Stimulated activated CD4-positive, alpha-beta T cell treated with anti-CD3 and anti-CD28 coated beads, Interleukin-12 subunit alpha, Interleukin-12 subunit beta, amount 100 ng/mL, for 4 hours (primary cell): ENCODE measurements around the gene FRAT1.
A peak's percentile ranks its signal among the peaks of the same experiment; 100 is the strongest.
"Not testable (repeated sequence)": the region's sequence is repeated elsewhere in the genome, so short reads cannot be mapped to it uniquely, and the experiment has no call there.

Experiments used
- DNase-seq: peaks from one replicate; pipeline ENCODE4 v3.0.0-alpha.2; 2020

Gene FRAT1

GRCh38 chr10:97318772-97319651 lies at the start of gene FRAT1:
Gene FRAT1 (plus strand): TSS chr10:97319271. CDS start chr10:97319454, 183 bp downstream.
- peak; percentile 86 for DNase-seq

DNA sequence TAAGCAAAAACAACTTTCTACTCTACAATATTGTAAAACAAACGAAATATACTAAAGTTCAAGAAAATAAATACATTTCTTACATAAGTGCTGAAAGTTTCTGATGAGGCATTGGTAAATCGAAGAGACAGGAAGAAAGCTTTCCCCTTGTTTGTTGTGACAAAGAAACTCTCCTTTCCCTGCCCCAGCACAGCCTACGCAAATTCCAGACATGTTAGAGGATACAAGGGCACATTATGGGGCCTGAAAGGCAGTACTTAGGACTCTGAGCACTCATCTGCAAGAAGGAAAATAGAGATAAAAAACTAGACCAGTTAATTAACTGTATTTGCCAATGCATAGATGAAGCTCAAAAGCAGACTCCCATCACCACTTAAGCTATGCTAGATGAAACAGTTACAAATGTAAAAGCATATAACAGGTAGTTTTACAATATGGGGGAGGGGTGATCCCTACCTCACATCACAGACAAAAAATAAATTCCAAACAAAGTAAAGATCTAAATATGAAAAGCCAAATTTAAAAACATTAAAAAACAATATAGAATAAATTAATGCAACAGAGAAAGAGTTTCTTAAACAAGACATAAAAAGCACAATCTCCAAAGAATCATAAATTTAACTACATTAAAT lies 48.4 kb upstream of the FRAT1 start:
- DNase-seq: no peak

DNA sequence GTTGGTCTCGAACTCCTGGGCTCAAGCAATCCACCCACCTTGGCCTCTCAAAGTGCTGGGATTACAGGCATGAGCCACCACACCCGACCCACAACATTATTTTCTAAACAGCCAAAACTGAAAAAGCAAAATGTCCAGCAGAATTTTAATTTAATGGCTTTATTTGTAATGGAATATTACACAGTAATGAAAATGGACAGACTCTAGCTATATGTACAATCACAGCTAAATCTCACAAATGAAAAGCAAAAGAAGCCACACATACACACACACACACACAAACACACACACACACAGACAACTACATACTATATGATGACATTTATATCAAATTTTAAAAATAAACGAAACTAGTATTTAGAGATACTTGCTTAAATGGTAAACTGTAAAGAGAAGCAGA lies 45.4 kb upstream of the FRAT1 start:
- DNase-seq: no peak

DNA sequence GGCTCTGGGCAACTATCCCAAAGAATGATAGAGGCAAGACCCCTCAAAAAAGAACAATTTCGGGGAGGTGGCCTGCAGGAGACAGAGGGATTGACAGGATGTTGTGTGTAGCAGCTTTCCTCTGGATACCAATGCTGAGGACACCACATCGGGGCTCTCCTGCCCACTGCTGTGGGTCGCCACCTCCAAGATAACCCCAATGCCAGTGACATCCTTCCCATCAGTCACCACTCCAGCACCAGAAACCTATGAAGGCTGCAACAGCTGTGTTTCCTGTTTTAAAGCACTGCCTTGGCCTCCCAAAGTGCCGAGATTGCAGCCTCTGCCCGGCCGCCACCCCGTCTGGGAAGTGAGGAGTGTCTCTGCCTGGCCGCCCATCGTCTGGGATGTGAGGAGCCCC lies 44.2 kb upstream of the FRAT1 start:
- no peak for DNase-seq

DNA sequence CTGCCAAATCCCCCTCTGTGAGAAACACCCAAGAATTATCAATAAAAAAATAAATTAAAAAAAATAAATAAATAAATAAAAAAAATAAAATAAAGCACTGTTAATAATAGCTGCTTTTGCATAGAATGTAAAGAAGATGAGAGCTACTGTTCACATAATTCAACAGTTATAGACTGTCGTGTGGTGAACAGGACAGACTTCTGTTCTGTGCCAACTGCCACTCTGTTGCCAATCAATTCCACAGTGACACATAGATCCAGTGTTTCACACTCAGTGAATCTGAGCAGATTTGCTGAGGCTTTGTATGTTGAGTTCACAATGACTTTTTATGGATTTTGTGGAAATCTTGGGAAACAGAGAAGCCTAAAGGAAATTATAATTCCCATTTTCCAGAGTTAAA lies 41.5 kb upstream of the FRAT1 start:
- no peak for DNase-seq

- DNase-seq: no peak
Measured at GRCh38 chr10:97278491-97278989, 40.5 kb upstream of the FRAT1 start.

DNA sequence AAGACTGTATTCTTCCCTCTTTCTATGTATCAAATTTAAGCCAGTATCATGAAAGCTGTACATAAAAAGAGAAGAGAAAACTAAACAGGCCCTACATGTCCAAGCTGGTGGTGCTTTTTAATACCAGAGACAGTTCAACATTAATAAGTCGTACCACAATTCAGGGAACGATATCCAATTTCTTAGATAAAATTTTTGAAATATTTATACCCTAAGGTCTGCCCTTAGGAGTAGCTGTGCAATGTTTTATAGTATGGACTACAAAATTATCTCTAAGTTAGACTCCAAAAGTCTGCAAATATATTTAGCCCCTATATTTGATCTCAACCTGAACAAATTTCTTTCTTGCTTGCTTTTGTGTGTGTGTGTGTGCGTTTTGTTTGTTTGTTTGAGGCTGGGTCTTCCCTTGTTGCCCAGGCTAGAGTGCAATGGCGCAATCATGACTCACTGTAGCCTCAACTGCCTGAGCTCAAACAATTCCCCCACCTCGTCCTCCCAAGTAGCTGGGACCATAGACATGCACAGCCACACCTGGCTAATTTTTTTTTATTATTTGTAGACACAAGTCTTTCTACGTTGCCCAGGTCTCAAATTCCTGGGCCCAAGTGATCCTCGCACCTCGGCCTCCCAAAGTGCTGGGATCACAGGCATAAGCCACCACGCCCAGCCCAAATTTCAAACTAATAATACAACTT lies 39.8 kb upstream of the FRAT1 start:
- no peak for DNase-seq

- DNase-seq: peak; percentile 7
Measured at GRCh38 chr10:97280783-97281182, 38.3 kb upstream of the FRAT1 start.

GRCh38 chr10:97290076-97290475 lies 29.0 kb upstream of the FRAT1 start:
- DNase-seq: not testable (repeated sequence)

- DNase-seq: not testable (repeated sequence)
Measured at GRCh38 chr10:97290576-97291356, 28.3 kb upstream of the FRAT1 start.

DNA sequence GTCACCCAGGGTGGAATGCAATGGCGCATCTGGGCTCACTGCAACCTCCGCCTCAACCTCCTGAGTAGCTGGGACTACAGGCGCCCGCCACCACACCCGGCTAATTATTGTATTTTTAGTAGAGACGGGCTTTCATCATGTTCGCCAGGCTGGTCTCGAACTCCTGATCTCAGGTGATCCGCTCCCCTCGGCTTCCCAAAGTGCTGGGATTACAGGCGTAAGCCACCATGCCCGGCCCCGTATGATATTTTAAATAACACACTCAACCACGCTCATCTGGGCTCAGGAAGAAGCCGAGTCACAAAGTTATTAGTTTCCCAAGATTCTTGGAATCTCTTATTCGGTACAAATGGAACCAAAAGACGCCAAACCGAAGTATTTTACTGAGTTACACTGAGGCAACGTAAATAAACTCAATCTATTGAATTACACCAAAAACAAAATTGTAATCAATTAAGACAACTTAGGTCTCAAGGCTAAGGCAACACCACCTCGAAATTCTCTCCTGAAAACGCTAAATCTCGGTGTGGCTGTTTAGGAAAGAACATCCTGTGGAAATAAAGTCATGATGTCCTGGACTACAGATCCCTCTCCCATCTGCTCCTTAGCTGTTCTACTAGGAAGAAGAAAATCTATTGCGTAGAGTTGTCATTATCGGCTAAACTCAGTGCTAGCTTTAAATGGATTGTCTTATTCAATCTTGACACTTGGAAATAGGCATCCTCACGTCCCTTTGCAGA lies 27.5 kb upstream of the FRAT1 start:
- DNase-seq: no peak

- peak; percentile 82 for DNase-seq
Measured at GRCh38 chr10:97292097-97292861, 26.8 kb upstream of the FRAT1 start, which contains the start of gene ARHGAP19. Gene ARHGAP19 (minus strand): TSS chr10:97292637. CDS start chr10:97292627, 10 bp downstream.

DNA sequence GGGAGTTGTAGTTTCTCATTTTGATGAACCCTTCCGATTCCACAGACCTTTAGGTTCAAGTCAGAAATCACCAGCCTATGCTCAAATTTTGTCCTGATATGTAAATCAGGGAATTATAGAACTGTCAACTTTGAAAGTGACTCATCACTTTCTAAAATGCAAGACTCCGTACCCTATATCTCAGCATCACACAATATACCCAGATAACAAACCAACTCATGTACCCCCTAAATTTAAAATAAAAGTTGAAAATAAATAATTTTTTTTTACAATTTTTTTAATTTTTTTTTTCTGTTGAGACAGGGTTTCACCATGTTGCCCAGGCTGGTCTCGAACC lies 26.2 kb upstream of the FRAT1 start:
- no peak for DNase-seq

GRCh38 chr10:97297556-97298222 lies 21.4 kb upstream of the FRAT1 start:
- DNase-seq: no peak

DNA sequence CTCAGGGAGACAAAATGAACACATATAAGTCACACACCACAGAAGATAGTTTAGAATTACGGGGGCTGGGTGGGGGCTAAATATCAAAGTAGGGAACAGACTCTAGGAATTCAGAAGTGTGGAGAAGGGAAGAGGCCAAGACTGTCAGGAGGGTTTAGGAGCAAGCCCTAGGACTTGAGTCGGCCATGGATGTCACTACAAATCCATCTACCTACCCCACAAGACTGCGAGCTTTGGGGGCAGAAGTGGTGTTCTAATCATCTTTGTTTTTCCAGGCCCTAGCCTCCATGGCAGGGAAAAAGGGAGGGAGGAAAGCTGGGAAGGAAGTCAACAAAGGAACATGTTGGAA lies 20.9 kb upstream of the FRAT1 start:
- no peak for DNase-seq

GRCh38 chr10:97300980-97301379 lies 18.1 kb upstream of the FRAT1 start:
- DNase-seq: no peak

DNA sequence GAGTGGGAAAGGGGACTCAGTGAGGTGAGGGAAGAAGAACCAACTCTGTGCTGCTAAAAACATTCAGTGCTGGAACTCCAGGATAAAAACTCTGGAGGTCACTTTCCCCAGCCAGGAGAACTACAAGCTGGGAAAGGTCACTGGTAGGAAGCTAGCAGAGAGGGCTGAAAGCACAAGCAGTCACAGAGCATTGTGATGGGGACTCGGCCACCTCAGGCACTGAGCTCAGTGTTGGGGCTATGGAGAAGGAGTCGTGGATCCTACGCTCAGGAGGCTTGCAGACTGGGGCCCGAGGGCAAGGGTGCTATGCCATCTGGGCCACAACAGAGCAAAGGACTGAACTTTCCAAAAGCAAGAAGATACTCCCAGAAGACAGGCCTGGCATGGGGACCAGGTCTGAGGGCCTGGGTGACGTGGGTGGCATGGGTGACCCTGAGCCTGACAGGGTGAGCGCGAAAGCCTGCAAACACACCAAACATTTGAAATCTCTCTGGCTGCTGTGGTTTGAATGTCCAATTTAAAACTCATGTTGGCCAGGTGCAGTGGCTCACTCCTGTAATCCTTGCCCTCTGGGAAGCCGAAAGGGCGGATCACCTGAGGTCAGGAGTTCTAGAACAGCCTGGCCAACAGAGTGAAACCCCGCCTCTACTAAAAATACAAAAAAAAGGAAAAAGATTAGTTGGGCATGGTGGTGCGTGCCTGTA lies 16.8 kb upstream of the FRAT1 start:
- DNase-seq: no peak

GRCh38 chr10:97307441-97307840 lies 11.6 kb upstream of the FRAT1 start:
- no peak for DNase-seq

GRCh38 chr10:97307866-97308780 lies 10.9 kb upstream of the FRAT1 start:
- DNase-seq: no peak
